SKM-1 (cell line): ENCODE results near the gene FOXRED2.
"Not testable (repeated sequence)": the region's sequence is repeated elsewhere in the genome, so short reads cannot be mapped to it uniquely, and the experiment has no call there.

Source experiments
- DNase-seq: peaks from one replicate; lab custom pipeline; 2025; ENCODE audit not compliant: unreplicated experiment; lab: John Stamatoyannopoulos, UW

The FOXRED2 gene

DNA sequence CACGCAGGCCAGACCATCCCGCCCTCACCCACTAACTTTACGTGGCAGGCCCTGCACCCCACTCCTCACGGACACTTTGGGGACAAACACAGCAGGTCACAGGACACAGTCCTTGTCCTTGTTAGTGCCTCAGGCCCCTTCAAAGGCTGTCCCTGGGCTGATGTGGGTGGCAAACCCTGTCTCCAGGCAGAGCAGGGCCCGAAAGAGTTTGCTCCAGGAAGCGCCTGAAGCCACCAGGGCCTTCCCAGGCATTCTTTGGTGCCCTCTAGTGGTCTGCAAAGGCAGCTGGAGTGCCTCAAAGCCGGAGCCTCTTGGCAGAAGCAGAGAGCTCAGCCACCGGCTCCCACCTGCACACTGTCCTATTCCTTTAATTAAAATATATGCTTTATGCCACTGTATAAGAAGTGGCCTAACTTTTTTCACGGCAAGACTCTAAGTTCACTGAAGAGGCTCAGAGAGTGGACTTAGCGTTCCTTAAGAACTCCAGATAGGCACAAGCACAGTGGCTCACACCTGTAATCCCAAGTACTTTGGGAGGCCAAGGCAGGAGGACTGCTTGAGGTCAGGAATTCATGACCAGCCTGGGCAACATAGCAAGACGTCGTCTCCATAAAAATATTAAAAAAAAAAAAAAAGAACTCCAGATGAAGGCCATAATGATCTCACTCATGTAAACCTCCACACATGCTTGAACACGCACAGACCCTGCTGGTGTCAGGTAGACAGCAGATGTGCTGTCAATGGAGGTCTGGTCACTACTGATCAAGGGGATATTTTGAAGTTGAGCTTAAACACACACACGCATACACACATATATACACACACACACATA, 36.5 kb downstream of the FOXRED2 start:
- peak; percentile 51 for DNase-seq

- no peak for DNase-seq
Measured at GRCh38 chr22:36469094-36469710, 37.6 kb downstream of the FOXRED2 start.

GRCh38 chr22:36467946-36468345, 38.9 kb downstream of the FOXRED2 start:
- peak; percentile 94 for DNase-seq

GRCh38 chr22:36467042-36467810, 39.6 kb downstream of the FOXRED2 start:
- no peak for DNase-seq

DNA sequence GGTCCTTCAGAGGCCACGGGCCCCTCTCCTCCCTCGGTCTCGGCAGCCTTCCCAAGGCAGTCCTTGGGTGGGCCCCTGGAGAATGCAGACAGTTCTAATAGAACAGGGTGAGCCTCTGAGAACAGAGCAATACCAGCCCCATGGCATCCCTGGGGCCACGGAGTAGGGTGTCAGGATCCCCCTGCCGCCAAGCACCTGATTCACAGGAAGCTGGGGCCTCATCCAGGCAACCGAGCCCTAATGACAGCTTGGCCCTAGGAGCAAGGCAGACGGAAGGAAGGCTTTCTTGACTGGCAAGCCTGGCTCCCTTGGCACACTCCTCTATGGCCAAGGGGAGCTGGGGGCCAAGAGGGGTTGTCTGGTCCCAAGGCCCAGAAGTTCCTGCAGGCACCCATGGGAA, 40.6 kb downstream of the FOXRED2 start:
- no peak for DNase-seq

DNA sequence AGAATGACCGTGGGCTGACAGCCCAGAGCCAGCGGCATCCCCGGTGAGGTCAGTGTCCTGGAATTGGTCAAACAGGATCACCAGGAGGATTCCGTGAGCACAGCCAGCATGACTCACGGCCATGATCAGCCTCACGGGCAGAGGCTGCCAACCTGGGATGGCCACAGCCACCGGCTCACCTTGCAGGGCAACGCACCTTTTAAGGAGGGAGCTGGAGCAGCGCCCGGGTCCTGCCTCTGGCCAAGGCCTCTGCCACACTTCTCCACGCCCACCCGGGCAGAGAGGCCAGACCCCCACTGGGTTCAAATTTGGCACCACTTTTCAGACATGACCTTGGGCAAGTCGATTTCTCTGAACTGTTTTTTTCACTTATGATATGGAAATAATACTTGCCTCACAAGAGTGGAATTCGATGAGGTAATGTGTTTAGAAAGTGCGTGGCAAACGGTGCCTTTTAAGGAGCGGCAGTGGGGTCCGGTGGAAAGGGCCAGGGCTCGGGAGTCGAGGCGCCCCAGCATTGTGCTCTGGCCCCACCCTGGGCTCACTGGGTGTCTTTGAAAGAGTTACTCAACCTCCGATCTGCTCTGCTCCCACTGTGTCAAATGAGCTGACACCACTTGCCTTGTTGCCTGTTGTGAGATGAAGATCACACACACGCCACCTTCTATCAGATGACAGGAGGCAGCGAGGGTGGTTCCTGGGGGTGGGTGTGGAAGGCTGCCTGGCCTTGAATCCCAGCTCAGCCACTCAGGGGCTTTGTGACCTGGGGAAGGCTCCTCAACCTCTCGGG, 41.4 kb downstream of the FOXRED2 start:
- DNase-seq: no peak

DNA sequence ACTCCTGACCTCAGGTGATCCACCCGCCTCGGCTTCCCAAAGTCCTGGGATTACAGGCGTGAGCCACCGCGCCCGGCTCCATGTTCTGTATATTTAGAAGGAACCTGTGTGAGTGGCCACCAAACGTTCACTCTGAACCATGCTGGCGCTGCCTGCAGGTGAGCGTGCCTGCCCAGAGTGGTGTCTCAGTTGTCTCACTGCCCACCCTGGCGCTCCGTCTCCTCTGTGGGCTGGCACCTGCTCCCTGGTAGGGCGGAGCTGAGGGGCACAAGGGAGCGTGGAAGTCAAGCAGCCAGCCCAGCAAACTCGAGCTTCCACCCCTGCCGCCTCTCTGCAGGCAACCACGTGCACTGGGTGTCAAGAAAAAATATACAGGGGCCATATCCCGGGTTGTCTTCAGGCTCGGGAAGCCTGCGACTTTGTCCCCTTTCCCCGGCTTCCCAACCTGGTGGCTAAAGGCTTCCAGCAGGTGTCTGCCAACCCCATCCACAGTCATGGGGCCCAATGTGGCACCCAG, 42.1 kb downstream of the FOXRED2 start:
- no peak for DNase-seq

GRCh38 chr22:36463783-36464184, 43.1 kb downstream of the FOXRED2 start:
- DNase-seq: no peak

DNA sequence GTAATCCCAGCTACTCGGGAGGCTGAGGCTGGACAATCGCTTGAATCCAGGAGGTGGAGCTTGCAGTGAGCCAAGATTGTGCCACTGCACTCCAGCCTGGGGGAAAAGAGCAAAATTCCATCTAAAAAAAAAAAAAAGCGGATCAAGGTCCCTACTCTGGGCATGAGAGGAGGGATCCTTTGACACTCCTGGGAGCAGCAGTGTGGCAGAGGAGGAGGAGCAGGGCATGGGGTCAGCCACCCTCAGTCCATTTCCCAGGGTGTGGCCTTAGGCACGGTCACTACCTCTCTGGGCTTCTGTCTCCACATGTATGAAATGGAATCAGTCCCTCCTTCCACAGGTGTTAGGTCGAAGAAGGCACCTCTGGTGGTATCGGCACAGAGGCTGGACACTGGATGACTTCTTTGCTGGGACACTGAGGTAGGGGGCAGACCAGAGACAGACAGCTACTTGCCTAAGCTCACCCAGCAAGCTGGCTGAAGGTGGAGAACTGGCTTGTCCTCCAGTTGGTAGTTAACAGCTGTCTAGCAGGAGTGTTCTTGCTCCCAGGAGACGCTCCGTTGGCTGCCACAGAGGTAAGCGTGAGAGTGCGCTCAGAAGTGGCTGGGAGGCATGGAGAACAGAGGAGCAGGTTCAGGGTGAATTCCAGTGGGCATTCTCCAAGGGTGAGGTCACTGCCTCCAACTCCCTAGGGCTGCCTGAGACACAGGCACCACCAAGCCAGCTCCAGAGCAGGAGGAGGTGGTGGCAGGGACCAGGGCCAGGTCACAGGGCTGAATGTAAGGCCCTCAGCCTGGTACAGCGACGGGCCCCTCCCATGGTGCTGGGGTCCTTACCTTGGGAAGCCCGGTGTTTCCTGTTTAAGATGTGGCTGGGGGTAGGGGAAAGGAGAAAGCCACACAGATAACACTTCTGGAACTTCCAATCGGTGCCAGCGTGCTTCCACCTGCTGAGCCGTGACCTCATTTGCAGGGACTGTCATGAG, 44.9 kb downstream of the FOXRED2 start:
- DNase-seq: no peak

GRCh38 chr22:36460202-36460601, 46.6 kb downstream of the FOXRED2 start:
- no peak for DNase-seq

DNA sequence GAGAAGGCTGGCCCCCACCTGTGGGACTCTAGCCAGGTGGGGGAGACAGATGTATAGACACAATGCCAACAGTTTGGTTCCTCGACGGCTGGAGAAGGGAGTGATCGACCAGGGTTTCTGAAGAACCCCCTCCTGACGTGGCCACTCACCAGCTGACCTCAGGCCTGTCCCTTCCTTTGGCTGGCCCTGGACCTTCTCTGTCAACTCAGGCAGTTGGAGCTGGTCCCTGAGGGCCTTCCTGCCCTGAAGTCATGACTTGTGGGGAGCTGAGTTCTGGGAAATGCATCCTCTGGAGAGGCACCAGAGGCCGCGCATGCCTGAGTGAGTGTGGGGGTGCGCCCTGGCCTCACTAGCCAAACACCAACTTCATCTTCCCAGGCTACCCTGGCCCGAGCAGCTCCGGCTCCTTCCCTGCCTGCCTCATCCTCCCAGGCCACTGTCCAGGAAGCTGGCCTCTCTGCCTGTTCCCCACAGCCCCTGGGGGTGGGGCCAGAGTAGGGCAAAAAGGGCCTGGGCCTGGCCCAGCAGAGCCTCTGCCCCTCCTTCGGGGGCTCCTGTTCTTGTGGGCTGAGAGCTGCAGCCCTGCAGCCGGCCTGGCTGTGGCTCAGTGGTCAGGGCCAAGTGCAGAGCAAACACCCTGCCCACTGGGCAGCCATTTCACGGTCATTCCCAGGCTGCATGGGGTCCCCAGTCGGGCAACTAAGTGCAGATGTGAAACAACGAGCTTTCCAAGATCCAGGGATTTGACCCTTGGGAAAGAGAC, 49.0 kb downstream of the FOXRED2 start:
- no peak for DNase-seq

DNA sequence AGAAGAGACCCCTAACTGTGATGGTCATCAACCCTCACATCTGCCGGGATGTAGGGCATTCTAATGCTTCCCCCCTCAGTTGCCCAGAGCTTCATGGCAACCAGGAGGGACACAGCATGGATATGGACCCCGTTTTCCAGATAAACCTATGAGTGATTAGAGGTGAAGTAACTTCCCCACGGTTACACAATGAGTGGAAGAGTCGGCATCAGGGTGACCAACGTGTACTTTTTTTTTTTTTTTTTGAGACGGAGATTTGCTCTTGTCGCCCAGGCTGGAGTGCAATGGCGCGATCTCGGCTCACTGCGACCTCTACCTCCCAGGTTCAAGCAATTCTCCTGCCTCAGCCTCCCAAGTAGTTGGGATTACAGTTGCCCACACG, 50.4 kb downstream of the FOXRED2 start:
- no peak for DNase-seq

DNA sequence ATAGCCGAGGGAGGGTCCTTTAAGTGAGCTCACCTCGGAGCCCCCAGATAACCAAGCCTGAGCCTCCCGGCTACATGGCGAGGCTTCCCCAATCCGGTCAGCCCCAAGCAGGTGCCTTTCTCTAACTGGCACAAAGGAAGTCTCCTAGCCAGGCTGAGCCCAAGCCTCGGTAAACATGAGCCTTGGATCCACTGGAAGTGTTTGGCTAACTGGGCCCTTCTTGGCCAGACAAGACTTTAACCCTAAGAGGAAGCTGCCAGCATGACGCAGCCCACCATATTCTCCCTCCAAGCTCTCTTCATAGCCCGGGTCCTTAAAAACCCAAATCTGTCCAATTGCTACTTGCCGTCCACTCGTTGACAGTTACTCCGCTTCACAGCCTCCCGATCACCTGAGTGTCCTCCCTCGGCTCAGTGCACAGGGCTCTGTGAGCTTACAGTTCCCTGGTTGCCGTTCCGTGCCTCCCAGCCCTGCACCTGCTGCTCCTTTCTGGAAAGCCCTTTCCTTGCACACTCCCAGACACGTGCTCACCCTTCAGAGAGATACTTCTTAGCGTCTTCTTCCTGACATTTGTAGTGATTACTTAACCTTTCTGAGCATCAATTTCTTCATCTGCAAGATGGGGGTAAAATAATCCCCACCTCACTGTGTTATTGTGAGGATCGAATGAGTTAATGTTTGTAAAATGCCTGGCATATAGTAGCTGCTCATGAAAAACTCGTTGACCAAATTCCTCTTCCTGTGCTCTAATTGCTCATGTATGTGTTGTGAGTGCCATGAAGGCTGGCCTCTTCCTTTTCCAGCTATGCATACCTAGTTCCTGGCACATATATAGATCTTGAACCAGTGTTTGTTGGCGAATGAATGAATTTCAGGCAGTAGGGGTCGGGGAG, 51.0 kb downstream of the FOXRED2 start:
- DNase-seq: no peak

DNA sequence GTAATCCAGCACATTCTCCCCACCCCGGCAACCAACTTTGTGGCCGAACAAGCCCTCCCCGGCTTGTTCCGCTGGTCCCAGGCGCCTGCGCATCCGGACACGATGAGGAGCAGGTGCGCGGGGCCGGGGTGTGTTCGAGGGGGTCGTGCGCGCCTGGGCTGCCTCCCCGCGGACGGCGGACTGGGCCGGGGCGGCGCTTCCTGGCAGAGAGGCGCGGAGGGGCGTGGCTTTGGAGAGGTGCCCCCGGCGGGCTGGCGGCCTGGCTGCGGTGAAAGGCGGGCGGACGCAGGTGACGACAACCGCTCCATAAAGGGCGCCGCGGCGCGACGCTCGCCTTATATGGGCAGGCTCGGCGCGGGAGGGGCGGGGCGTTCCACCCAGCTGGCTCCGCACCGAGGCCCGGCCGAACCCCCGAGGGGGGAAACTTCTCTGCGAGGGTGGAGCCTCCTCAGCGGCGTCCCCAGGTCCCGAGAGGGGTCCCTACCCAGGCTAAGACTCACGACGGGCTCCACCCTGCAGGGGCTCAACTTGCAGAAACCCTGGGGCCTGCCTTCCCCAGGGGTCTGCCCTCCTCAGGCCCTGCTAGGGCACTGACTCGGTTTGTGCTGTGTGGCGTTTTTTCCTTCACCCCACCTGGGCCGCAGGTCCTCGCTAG, 51.8 kb downstream of the FOXRED2 start:
- DNase-seq: no peak

GRCh38 chr22:36453855-36454378, 52.9 kb downstream of the FOXRED2 start:
- DNase-seq: no peak

DNA sequence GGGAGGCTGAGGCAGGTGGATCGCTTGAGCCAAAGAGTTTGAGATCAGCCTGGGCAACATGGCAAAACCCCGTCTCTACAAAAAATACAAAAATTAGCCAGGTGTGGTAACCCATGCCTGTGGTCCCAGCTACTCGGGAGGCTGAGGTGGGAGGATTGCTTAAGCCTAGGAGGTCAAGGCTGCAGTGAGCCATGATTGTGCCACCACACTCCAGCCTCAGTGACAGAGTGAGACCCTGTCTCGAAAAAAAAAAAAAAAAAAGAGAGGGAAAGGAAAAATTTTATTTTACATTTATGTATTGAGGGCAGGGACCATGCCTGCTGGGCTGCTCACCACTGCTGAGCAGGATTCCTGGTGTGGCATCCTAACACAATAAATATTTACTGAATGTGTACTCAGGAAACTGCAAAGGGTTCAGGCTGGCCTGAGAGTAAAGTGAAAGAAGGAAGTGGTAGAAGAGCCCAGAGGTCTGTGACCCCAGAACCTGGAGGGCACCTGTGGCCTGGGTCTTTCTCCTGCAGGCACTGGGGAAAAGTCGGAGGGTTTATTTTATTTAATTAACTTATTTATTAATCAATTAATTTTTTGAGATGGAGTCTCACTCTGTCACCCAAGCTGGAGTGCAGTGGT, 53.7 kb downstream of the FOXRED2 start:
- DNase-seq: not testable (repeated sequence)
